Progenitor cell of endocrine pancreas (in vitro differentiated cells): Measurements from ENCODE around the gene SMAP2. TPM values are rescaled to one million over a fixed set of nuclear protein-coding genes. Genes with fewer than 3 reads are reported as not detected.

Source experiments
- DNase-seq: peaks from one replicate; pipeline ENCODE4 v3.0.0; 2021; ENCODE audit warnings: low spot score; ENCODE audit not compliant: unreplicated experiment
- H3K27ac Mint-ChIP-seq: 2 replicates; pipeline ENCODE4 v1.8.0; 2021; ENCODE audit warnings: mild to moderate bottlenecking, moderate library complexity, mixed read lengths
- H3K27me3 Mint-ChIP-seq: 2 replicates; pipeline ENCODE4 v1.8.0; 2021; ENCODE audit warnings: mixed read lengths
- H3K36me3 Mint-ChIP-seq: 2 replicates; pipeline ENCODE4 v1.8.0; 2022; ENCODE audit warnings: mixed read lengths; ENCODE audit not compliant: insufficient read depth
- H3K4me1 Mint-ChIP-seq: 2 replicates; pipeline ENCODE4 v1.8.0; 2021; ENCODE audit warnings: low read depth, mixed read lengths
- H3K4me3 Mint-ChIP-seq: 2 replicates; pipeline ENCODE4 v1.8.0; 2021; ENCODE audit warnings: low read depth, mild to moderate bottlenecking, moderate library complexity, mixed read lengths
- H3K9me3 Mint-ChIP-seq: 2 replicates; pipeline ENCODE4 v1.8.0; 2021; ENCODE audit warnings: low read depth, mixed read lengths
- total RNA-seq: library from RNA; stranded (reverse); gene quantifications from 2 replicates; pipeline ENCODE4 v1.2.1, GENCODE V29; 2021
- TF ChIP-seq, protein P1 (sequence below): fragments of 200-600 bp; sonication (generic); IDR thresholded peaks from one replicate; pipeline ENCODE4 v1.5.0; 2021; ENCODE audit warnings: antibody characterized with exemption, mild to moderate bottlenecking; ENCODE audit not compliant: unreplicated experiment

The SMAP2 gene
- total RNA-seq, 1 donor from 2014 or later: 30.3 TPM

GRCh38 chr1:40381268-40382107 lies 8.0 kb downstream of the SMAP2 start:
- Mint-ChIP-seq H3K9me3 (no peaks in the 10 kb centered on the region), H3K27me3 (no peaks in the 10 kb centered on the region), H3K4me3 (no peak overlapping the region), H3K36me3 (peaks cover 3% of the 10 kb centered on the region), H3K27ac (peak overlapping the region; percentile 26), H3K4me1 (peaks cover 61% of the 10 kb centered on the region)
- no peak for DNase-seq
- TF ChIP-seq, protein P1, sequence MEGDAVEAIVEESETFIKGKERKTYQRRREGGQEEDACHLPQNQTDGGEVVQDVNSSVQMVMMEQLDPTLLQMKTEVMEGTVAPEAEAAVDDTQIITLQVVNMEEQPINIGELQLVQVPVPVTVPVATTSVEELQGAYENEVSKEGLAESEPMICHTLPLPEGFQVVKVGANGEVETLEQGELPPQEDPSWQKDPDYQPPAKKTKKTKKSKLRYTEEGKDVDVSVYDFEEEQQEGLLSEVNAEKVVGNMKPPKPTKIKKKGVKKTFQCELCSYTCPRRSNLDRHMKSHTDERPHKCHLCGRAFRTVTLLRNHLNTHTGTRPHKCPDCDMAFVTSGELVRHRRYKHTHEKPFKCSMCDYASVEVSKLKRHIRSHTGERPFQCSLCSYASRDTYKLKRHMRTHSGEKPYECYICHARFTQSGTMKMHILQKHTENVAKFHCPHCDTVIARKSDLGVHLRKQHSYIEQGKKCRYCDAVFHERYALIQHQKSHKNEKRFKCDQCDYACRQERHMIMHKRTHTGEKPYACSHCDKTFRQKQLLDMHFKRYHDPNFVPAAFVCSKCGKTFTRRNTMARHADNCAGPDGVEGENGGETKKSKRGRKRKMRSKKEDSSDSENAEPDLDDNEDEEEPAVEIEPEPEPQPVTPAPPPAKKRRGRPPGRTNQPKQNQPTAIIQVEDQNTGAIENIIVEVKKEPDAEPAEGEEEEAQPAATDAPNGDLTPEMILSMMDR: no peak

DNA sequence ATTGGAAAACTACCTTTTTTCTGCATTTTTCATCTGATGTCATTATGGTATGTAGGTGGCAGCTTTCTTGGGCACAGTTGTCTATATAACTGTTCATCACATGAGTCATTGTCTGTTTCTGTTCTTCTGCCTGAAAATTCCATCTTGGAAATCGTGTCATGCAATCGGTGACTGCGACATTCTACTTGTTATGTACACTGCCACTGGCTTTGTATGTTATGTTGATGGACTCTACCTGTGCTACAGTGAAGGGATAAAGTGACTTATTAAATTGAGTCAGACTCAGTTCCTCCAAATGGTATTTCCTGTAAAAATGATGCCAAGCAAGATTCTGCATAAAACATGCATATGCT lies 8.6 kb downstream of the SMAP2 start:
- TF ChIP-seq, protein P1: no peak
- peaks cover 3% of the 10 kb centered on the region for H3K36me3 Mint-ChIP-seq

GRCh38 chr1:40382601-40383000 lies 9.1 kb downstream of the SMAP2 start:
- peaks cover 61% of the 10 kb centered on the region for H3K4me1 Mint-ChIP-seq
- TF ChIP-seq, protein P1: no peak
- peak overlapping the region; percentile 94 for H3K27ac Mint-ChIP-seq
- no peaks in the 10 kb centered on the region for H3K27me3 Mint-ChIP-seq
- H3K4me3 Mint-ChIP-seq: no peak overlapping the region
- no peak for DNase-seq
- H3K36me3 Mint-ChIP-seq: peaks cover 5% of the 10 kb centered on the region
- H3K9me3 Mint-ChIP-seq: no peaks in the 10 kb centered on the region

More for the DNA sequence above, 8.6 kb downstream of the SMAP2 start:
- Mint-ChIP-seq H3K9me3 (no peaks in the 10 kb centered on the region), H3K4me3 (no peak overlapping the region), H3K4me1 (peaks cover 62% of the 10 kb centered on the region), H3K27me3 (no peaks in the 10 kb centered on the region), H3K27ac (no peak overlapping the region)
- no peak for DNase-seq

- H3K9me3 Mint-ChIP-seq: no peaks in the 10 kb centered on the region
- no peaks in the 10 kb centered on the region for H3K27me3 Mint-ChIP-seq
- H3K4me3 Mint-ChIP-seq: peak overlapping the region; percentile 4
- H3K27ac Mint-ChIP-seq: peak overlapping the region; percentile 94
- H3K36me3 Mint-ChIP-seq: peaks cover 5% of the 10 kb centered on the region
- TF ChIP-seq, protein P1: no peak
- no peak for DNase-seq
- H3K4me1 Mint-ChIP-seq: peaks cover 61% of the 10 kb centered on the region
Measured at GRCh38 chr1:40383095-40383487, 9.6 kb downstream of the SMAP2 start.

DNA sequence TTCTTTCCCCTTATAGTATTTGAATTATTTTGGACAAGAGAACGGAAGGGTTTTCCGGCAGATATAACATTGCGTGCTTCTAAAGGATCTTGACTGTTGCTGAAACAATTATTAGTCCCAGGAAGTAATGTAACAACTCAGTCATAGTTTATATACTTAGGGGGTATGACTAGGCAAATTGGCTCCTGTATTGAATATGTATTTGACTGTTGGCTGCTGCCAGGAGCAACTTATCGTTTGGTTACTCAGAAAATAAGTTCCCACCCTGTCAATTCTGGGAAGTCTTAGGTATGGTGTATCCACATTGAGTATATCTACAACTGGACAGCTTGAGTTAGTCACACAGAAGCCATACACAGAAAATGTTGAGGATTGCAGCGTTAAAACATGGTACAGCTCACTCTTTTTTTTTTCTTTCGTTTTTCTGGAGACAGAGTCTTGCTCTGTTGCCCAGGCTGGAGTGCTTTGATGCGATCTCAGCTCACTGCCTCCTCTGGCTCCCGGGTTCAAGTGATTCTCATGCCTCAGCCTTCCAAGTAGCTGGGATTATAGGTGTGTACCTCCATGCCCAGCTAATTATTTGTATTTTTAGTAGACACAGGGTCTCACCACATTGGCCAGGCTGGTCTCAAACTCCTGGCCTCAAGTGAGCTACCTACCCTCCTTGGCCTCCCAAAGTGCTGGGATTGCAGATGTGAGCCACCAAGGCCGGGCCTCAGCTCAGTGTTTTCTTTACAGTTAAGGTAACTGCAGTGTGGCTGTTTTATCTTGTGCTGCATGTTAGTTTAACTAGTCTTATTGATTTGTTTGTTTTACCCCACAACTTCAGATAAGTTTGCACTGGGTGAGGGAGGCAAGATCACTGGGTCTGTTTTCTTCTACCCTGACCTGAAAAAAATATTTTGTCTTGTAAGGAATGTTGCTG lies 10.2 kb downstream of the SMAP2 start:
- peak overlapping the region; percentile 94 for H3K27ac Mint-ChIP-seq
- H3K36me3 Mint-ChIP-seq: peaks cover 7% of the 10 kb centered on the region
- peaks cover 61% of the 10 kb centered on the region for H3K4me1 Mint-ChIP-seq
- TF ChIP-seq, protein P1: no peak
- H3K9me3 Mint-ChIP-seq: peaks cover 4% of the 10 kb centered on the region
- no peaks in the 10 kb centered on the region for H3K27me3 Mint-ChIP-seq
- no peak for DNase-seq
- peak overlapping the region; percentile 59 for H3K4me3 Mint-ChIP-seq
